ENCODE measurements around the gene ALDH18A1. TPM values are rescaled to one million over a fixed set of nuclear protein-coding genes. Genes with fewer than 3 reads are reported as not detected.

ALDH18A1 gene
- 27.1 TPM for total RNA-seq
- polyA plus RNA-seq, result 10 to 100 TPM; 40.5 to 55.4 (median 44.1) TPM

- peak within 1 kb of the TSS; percentile 86 to 93 (median 93) for H3K27ac Mint-ChIP-seq
- peak within 1 kb of the TSS; percentile 99 to 100 (median 99) for H3K4me3 Mint-ChIP-seq
- H3K4me1 Mint-ChIP-seq, result peaks cover 15 to 40% (median 21%) of the 10 kb centered on the region in 4 donors
- no peaks in the 10 kb centered on the region for H3K27me3 Mint-ChIP-seq
- Histone ChIP-seq H3K36me3 (ENCODE audit: control insufficient read depth, insufficient read depth, low read length) (peaks cover 11% of the 10 kb centered on the region), H3K27me3 (ENCODE audit: control insufficient read depth, insufficient read depth, low read length) (no peaks in the 10 kb centered on the region), H3K4me1 (ENCODE audit: control insufficient read depth, insufficient read depth, low read length, poor library complexity, severe bottlenecking) (peaks cover 19% of the 10 kb centered on the region), H3K9me3 (ENCODE audit: control insufficient read depth in 2 of 2, low read length in 2 of 2) (peaks cover 0 to under 1% of the 10 kb centered on the region in 2 experiments), H3K4me3 (ENCODE audit: low read depth, low read length) (peak within 1 kb of the TSS; percentile 82), H3K27ac (ENCODE audit: insufficient read depth, low read length, poor library complexity, severe bottlenecking) (peak within 1 kb of the TSS; percentile 28)
- peaks cover 23% of the 10 kb centered on the region for H3K36me3 Mint-ChIP-seq
- ATAC-seq (ENCODE audit: low read depth in 2 of 2) (peak; percentile 85 to 86), DNase-seq (peak; percentile 84 to 94 (median 89))
- H3K9me3 Mint-ChIP-seq, result peaks cover 0 to 4% (median 0%) of the 10 kb centered on the region in 7 donors
These were observed at the start of gene ALDH18A1 for GRCh38 chr10:95656291-95657164. Gene ALDH18A1, minus strand, starts transcription at chr10:95656711. Its CDS starts 3,334 bp downstream, at chr10:95653377.

GRCh38 chr10:95698415-95698814 lies 41.9 kb upstream of the ALDH18A1 start:
- Histone ChIP-seq H3K27ac (ENCODE audit: insufficient read depth, low read length, poor library complexity, severe bottlenecking) (no peak overlapping the region), H3K27me3 (ENCODE audit: control insufficient read depth, insufficient read depth, low read length) (no peaks in the 10 kb centered on the region), H3K9me3 (ENCODE audit: control insufficient read depth in 2 of 2, low read length in 2 of 2) (no peaks in the 10 kb centered on the region), H3K4me3 (ENCODE audit: low read depth, low read length) (no peak overlapping the region), H3K4me1 (ENCODE audit: control insufficient read depth, insufficient read depth, low read length, poor library complexity, severe bottlenecking) (peaks cover 5% of the 10 kb centered on the region), H3K36me3 (ENCODE audit: control insufficient read depth, insufficient read depth, low read length) (no peaks in the 10 kb centered on the region)
- Mint-ChIP-seq H3K36me3 (no peaks in the 10 kb centered on the region), H3K9me3 (no peaks in the 10 kb centered on the region), H3K27ac (no peak overlapping the region), H3K4me1 (peaks cover 2 to 14% (median 13%) of the 10 kb centered on the region in 4 donors), H3K27me3 (peaks cover 30% of the 10 kb centered on the region), H3K4me3 (no peak overlapping the region)
- no peak for DNase-seq
- no peak for ATAC-seq (ENCODE audit: low read depth in 2 of 2)

GRCh38 chr10:95697429-95697828 lies 40.9 kb upstream of the ALDH18A1 start:
- no peak for ATAC-seq (ENCODE audit: low read depth in 2 of 2)
- Histone ChIP-seq H3K9me3 (ENCODE audit: control insufficient read depth in 2 of 2, low read length in 2 of 2) (no peaks in the 10 kb centered on the region), H3K27ac (ENCODE audit: insufficient read depth, low read length, poor library complexity, severe bottlenecking) (no peak overlapping the region), H3K4me1 (ENCODE audit: control insufficient read depth, insufficient read depth, low read length, poor library complexity, severe bottlenecking) (peaks cover 15% of the 10 kb centered on the region), H3K4me3 (ENCODE audit: low read depth, low read length) (no peak overlapping the region), H3K36me3 (ENCODE audit: control insufficient read depth, insufficient read depth, low read length) (no peaks in the 10 kb centered on the region), H3K27me3 (ENCODE audit: control insufficient read depth, insufficient read depth, low read length) (no peaks in the 10 kb centered on the region)
- Mint-ChIP-seq H3K4me1 (peaks cover 9 to 23% (median 17%) of the 10 kb centered on the region in 4 donors), H3K36me3 (no peaks in the 10 kb centered on the region), H3K27ac (no peak overlapping the region), H3K9me3 (no peaks in the 10 kb centered on the region), H3K27me3 (peaks cover 30% of the 10 kb centered on the region), H3K4me3 (no peak overlapping the region)
- no peak for DNase-seq

- H3K27ac Mint-ChIP-seq, result peak overlapping the region; percentile 90 to 99 (median 92)
- H3K9me3 Mint-ChIP-seq, result no peaks in the 10 kb centered on the region
- peaks cover 21% of the 10 kb centered on the region for H3K27me3 Mint-ChIP-seq
- Histone ChIP-seq H3K9me3 (ENCODE audit: control insufficient read depth in 2 of 2, low read length in 2 of 2) (no peaks in the 10 kb centered on the region), H3K36me3 (ENCODE audit: control insufficient read depth, insufficient read depth, low read length) (peaks cover 13% of the 10 kb centered on the region), H3K4me3 (ENCODE audit: low read depth, low read length) (peak overlapping the region; percentile 59), H3K4me1 (ENCODE audit: control insufficient read depth, insufficient read depth, low read length, poor library complexity, severe bottlenecking) (peaks cover 20% of the 10 kb centered on the region), H3K27ac (ENCODE audit: insufficient read depth, low read length, poor library complexity, severe bottlenecking) (peak overlapping the region; percentile 72), H3K27me3 (ENCODE audit: control insufficient read depth, insufficient read depth, low read length) (no peaks in the 10 kb centered on the region)
- DNase-seq, result no peak
- peaks cover 12% of the 10 kb centered on the region for H3K36me3 Mint-ChIP-seq
- H3K4me1 Mint-ChIP-seq, result peaks cover 22 to 50% (median 32%) of the 10 kb centered on the region in 4 donors
- no peak for ATAC-seq (ENCODE audit: low read depth in 2 of 2)
- H3K4me3 Mint-ChIP-seq, result peak overlapping the region in 3 of 4 donors; percentile 88 to 97 (median 97)
These were observed 38.2 kb upstream of the ALDH18A1 start for GRCh38 chr10:95694665-95695064.

- peaks cover 15% of the 10 kb centered on the region for H3K27me3 Mint-ChIP-seq
- H3K4me3 ChIP-seq (ENCODE audit: low read depth, low read length), result peak within 1 kb of the TSS; percentile 85
- peak within 1 kb of the TSS; percentile 88 to 97 (median 96) for H3K4me3 Mint-ChIP-seq
- H3K9me3 Mint-ChIP-seq, result no peaks in the 10 kb centered on the region
- ATAC-seq (ENCODE audit: low read depth in 2 of 2) (peak; percentile 99), DNase-seq (peak; percentile 95 to 100 (median 98))
- peaks cover 20 to 58% (median 38%) of the 10 kb centered on the region in 4 donors for H3K4me1 Mint-ChIP-seq
- H3K27me3 ChIP-seq (ENCODE audit: control insufficient read depth, insufficient read depth, low read length), result no peaks in the 10 kb centered on the region
- H3K27ac Mint-ChIP-seq, result peak within 1 kb of the TSS; percentile 95 to 99 (median 98)
- H3K36me3 Mint-ChIP-seq, result peaks cover 17% of the 10 kb centered on the region
- peaks cover 20% of the 10 kb centered on the region for H3K36me3 ChIP-seq (ENCODE audit: control insufficient read depth, insufficient read depth, low read length)
- peak within 1 kb of the TSS; percentile 89 for H3K27ac ChIP-seq (ENCODE audit: insufficient read depth, low read length, poor library complexity, severe bottlenecking)
- no peaks in the 10 kb centered on the region for H3K9me3 ChIP-seq (ENCODE audit: control insufficient read depth in 2 of 2, low read length in 2 of 2)
- peaks cover 20% of the 10 kb centered on the region for H3K4me1 ChIP-seq (ENCODE audit: control insufficient read depth, insufficient read depth, low read length, poor library complexity, severe bottlenecking)
These were observed 37.4 kb upstream of the ALDH18A1 start, which contains the start of gene TCTN3 for GRCh38 chr10:95693668-95694534. Gene TCTN3, minus strand, starts transcription at chr10:95693927. Its CDS starts 28 bp downstream, at chr10:95693899.

- Histone ChIP-seq H3K9me3 (ENCODE audit: control insufficient read depth in 2 of 2, low read length in 2 of 2) (no peaks in the 10 kb centered on the region), H3K27me3 (ENCODE audit: control insufficient read depth, insufficient read depth, low read length) (no peaks in the 10 kb centered on the region), H3K4me1 (ENCODE audit: control insufficient read depth, insufficient read depth, low read length, poor library complexity, severe bottlenecking) (peaks cover 20% of the 10 kb centered on the region), H3K36me3 (ENCODE audit: control insufficient read depth, insufficient read depth, low read length) (peaks cover 27% of the 10 kb centered on the region), H3K4me3 (ENCODE audit: low read depth, low read length) (peak overlapping the region; percentile 85), H3K27ac (ENCODE audit: insufficient read depth, low read length, poor library complexity, severe bottlenecking) (peak overlapping the region; percentile 89)
- Mint-ChIP-seq H3K36me3 (peaks cover 21% of the 10 kb centered on the region), H3K4me3 (peak overlapping the region; percentile 88 to 97 (median 96)), H3K27me3 (peaks cover 11% of the 10 kb centered on the region), H3K4me1 (peaks cover 26 to 63% (median 44%) of the 10 kb centered on the region in 4 donors), H3K27ac (peak overlapping the region; percentile 95 to 99 (median 98)), H3K9me3 (no peaks in the 10 kb centered on the region)
- ATAC-seq (ENCODE audit: low read depth in 2 of 2) (no peak), DNase-seq (no peak)
These were observed 36.7 kb upstream of the ALDH18A1 start for GRCh38 chr10:95693071-95693667.

GRCh38 chr10:95691281-95691680 lies 34.8 kb upstream of the ALDH18A1 start:
- ATAC-seq (ENCODE audit: low read depth in 2 of 2), result no peak

More at GRCh38 chr10:95691281-95691680, 34.8 kb upstream of the ALDH18A1 start:
- Mint-ChIP-seq H3K27ac (peak overlapping the region in 2 of 3 donors; percentile 31 to 99), H3K36me3 (peaks cover 23% of the 10 kb centered on the region), H3K4me1 (peaks cover 26 to 63% (median 44%) of the 10 kb centered on the region in 4 donors), H3K9me3 (no peaks in the 10 kb centered on the region), H3K27me3 (peaks cover 5% of the 10 kb centered on the region), H3K4me3 (peak overlapping the region in 3 of 4 donors; percentile 11 to 97 (median 88))
- Histone ChIP-seq H3K4me1 (ENCODE audit: control insufficient read depth, insufficient read depth, low read length, poor library complexity, severe bottlenecking) (peaks cover 20% of the 10 kb centered on the region), H3K27me3 (ENCODE audit: control insufficient read depth, insufficient read depth, low read length) (no peaks in the 10 kb centered on the region), H3K9me3 (ENCODE audit: control insufficient read depth in 2 of 2, low read length in 2 of 2) (no peaks in the 10 kb centered on the region), H3K4me3 (ENCODE audit: low read depth, low read length) (peak overlapping the region; percentile 10), H3K36me3 (ENCODE audit: control insufficient read depth, insufficient read depth, low read length) (peaks cover 43% of the 10 kb centered on the region), H3K27ac (ENCODE audit: insufficient read depth, low read length, poor library complexity, severe bottlenecking) (peak overlapping the region; percentile 19)
- no peak for DNase-seq
